ENCODE measurements around the gene BLACAT1. TPM values are rescaled to one million over a fixed set of nuclear protein-coding genes. Genes with fewer than 3 reads are reported as not detected.

Gene BLACAT1
- total RNA-seq, 1 experiment from 2014 or later, result not detected

GRCh38 chr1:205456868-205457745, 1.3 kb upstream of the BLACAT1 start:
- H3K4me3 ChIP-seq, result no peak overlapping the region
- no peak overlapping the region for H3K27ac ChIP-seq
- H3K9me3 ChIP-seq (replicated peaks), result no peaks in the 10 kb centered on the region
- DNase-seq (ENCODE audit: low read depth in 1 of 2, low spot score in 2 of 2), result no peak
- H3K36me3 ChIP-seq, result no peaks in the 10 kb centered on the region
- H3K27me3 ChIP-seq (replicated peaks), result peaks cover 70% of the 10 kb centered on the region
- H3K4me1 ChIP-seq (replicated peaks), result no peaks in the 10 kb centered on the region; the same call in 1 of the 2 replicates

- Histone ChIP-seq H3K4me3 (no peak overlapping the region), H3K27ac (no peak overlapping the region), H3K27me3 (replicated peaks) (peaks cover 74% of the 10 kb centered on the region), H3K36me3 (no peaks in the 10 kb centered on the region), H3K9me3 (replicated peaks) (no peaks in the 10 kb centered on the region), H3K4me1 (replicated peaks) (no peaks in the 10 kb centered on the region; the same call in 1 of the 2 replicates)
- no peak for DNase-seq (ENCODE audit: low read depth in 1 of 2, low spot score in 2 of 2)
Measured at GRCh38 chr1:205456383-205456867, 580 bp upstream of the BLACAT1 start.

GRCh38 chr1:205454903-205455335, 926 bp downstream of the BLACAT1 start:
- Histone ChIP-seq H3K27ac (no peak overlapping the region), H3K27me3 (replicated peaks) (peaks cover 80% of the 10 kb centered on the region), H3K4me3 (no peak overlapping the region), H3K4me1 (replicated peaks) (no peaks in the 10 kb centered on the region; the same call in 1 of the 2 replicates), H3K36me3 (no peaks in the 10 kb centered on the region), H3K9me3 (replicated peaks) (no peaks in the 10 kb centered on the region)
- no peak for DNase-seq (ENCODE audit: low read depth in 1 of 2, low spot score in 2 of 2)

- no peaks in the 10 kb centered on the region; the same call in 1 of the 2 replicates for H3K4me1 ChIP-seq (replicated peaks)
- H3K9me3 ChIP-seq (replicated peaks), result no peaks in the 10 kb centered on the region
- H3K4me3 ChIP-seq, result no peak overlapping the region
- DNase-seq (ENCODE audit: low read depth in 1 of 2, low spot score in 2 of 2), result no peak
- H3K27ac ChIP-seq, result no peak overlapping the region
- no peaks in the 10 kb centered on the region for H3K36me3 ChIP-seq
- H3K27me3 ChIP-seq (replicated peaks), result peaks cover 69% of the 10 kb centered on the region
Measured at GRCh38 chr1:205453466-205453865, 2.4 kb downstream of the BLACAT1 start.

GRCh38 chr1:205452933-205453332, 2.9 kb downstream of the BLACAT1 start:
- DNase-seq (ENCODE audit: low read depth in 1 of 2, low spot score in 2 of 2), result no peak
- Histone ChIP-seq H3K27me3 (replicated peaks) (peaks cover 64% of the 10 kb centered on the region), H3K36me3 (no peaks in the 10 kb centered on the region), H3K9me3 (replicated peaks) (no peaks in the 10 kb centered on the region), H3K27ac (no peak overlapping the region), H3K4me3 (no peak overlapping the region), H3K4me1 (replicated peaks) (no peaks in the 10 kb centered on the region; the same call in 1 of the 2 replicates)

- DNase-seq (ENCODE audit: low read depth in 1 of 2, low spot score in 2 of 2), result no peak
- no peak overlapping the region for H3K27ac ChIP-seq
- H3K27me3 ChIP-seq (replicated peaks), result peaks cover 58% of the 10 kb centered on the region
- H3K4me1 ChIP-seq (replicated peaks), result no peaks in the 10 kb centered on the region; the same call in 1 of the 2 replicates
- H3K4me3 ChIP-seq, result no peak overlapping the region
- no peaks in the 10 kb centered on the region for H3K36me3 ChIP-seq
- H3K9me3 ChIP-seq (replicated peaks), result no peaks in the 10 kb centered on the region
Measured at GRCh38 chr1:205452364-205452763, 3.5 kb downstream of the BLACAT1 start.

- H3K27me3 ChIP-seq (replicated peaks), result peaks cover 54% of the 10 kb centered on the region
Measured at GRCh38 chr1:205451759-205452164, 4.1 kb downstream of the BLACAT1 start.

GRCh38 chr1:205451202-205451601, 4.6 kb downstream of the BLACAT1 start:
- Histone ChIP-seq H3K4me3 (no peak overlapping the region), H3K27me3 (replicated peaks) (peaks cover 48% of the 10 kb centered on the region), H3K36me3 (no peaks in the 10 kb centered on the region), H3K4me1 (replicated peaks) (no peaks in the 10 kb centered on the region; the same call in 1 of the 2 replicates), H3K27ac (no peak overlapping the region), H3K9me3 (replicated peaks) (no peaks in the 10 kb centered on the region)
- no peak for DNase-seq (ENCODE audit: low read depth in 1 of 2, low spot score in 2 of 2)

More at GRCh38 chr1:205451759-205452164, 4.1 kb downstream of the BLACAT1 start:
- Histone ChIP-seq H3K36me3 (no peaks in the 10 kb centered on the region), H3K27ac (no peak overlapping the region), H3K4me3 (no peak overlapping the region), H3K9me3 (replicated peaks) (no peaks in the 10 kb centered on the region), H3K4me1 (replicated peaks) (no peaks in the 10 kb centered on the region; the same call in 1 of the 2 replicates)
- no peak for DNase-seq (ENCODE audit: low read depth in 1 of 2, low spot score in 2 of 2)

GRCh38 chr1:205450448-205450847, 5.4 kb downstream of the BLACAT1 start:
- Histone ChIP-seq H3K27me3 (replicated peaks) (peaks cover 41% of the 10 kb centered on the region), H3K36me3 (no peaks in the 10 kb centered on the region), H3K4me3 (no peak overlapping the region), H3K9me3 (replicated peaks) (no peaks in the 10 kb centered on the region), H3K4me1 (replicated peaks) (no peaks in the 10 kb centered on the region), H3K27ac (no peak overlapping the region)
- no peak for DNase-seq (ENCODE audit: low read depth in 1 of 2, low spot score in 2 of 2)

- Histone ChIP-seq H3K4me1 (replicated peaks) (no peaks in the 10 kb centered on the region), H3K36me3 (no peaks in the 10 kb centered on the region), H3K27me3 (replicated peaks) (peaks cover 35% of the 10 kb centered on the region), H3K27ac (no peak overlapping the region), H3K9me3 (replicated peaks) (no peaks in the 10 kb centered on the region), H3K4me3 (no peak overlapping the region)
- DNase-seq (ENCODE audit: low read depth in 1 of 2, low spot score in 2 of 2), result no peak
Measured at GRCh38 chr1:205449750-205450443, 5.9 kb downstream of the BLACAT1 start.

- no peak overlapping the region for H3K4me3 ChIP-seq
- peaks cover 29% of the 10 kb centered on the region for H3K27me3 ChIP-seq (replicated peaks)
- H3K27ac ChIP-seq, result no peak overlapping the region
- H3K9me3 ChIP-seq (replicated peaks), result no peaks in the 10 kb centered on the region
- no peaks in the 10 kb centered on the region for H3K4me1 ChIP-seq (replicated peaks)
- no peak for DNase-seq (ENCODE audit: low read depth in 1 of 2, low spot score in 2 of 2)
- no peaks in the 10 kb centered on the region for H3K36me3 ChIP-seq
Measured at GRCh38 chr1:205449254-205449749, 6.5 kb downstream of the BLACAT1 start.

- no peak for DNase-seq (ENCODE audit: low read depth in 1 of 2, low spot score in 2 of 2)
- peaks cover 25% of the 10 kb centered on the region for H3K27me3 ChIP-seq (replicated peaks)
- H3K4me3 ChIP-seq, result no peak overlapping the region
- H3K4me1 ChIP-seq (replicated peaks), result no peaks in the 10 kb centered on the region
- no peak overlapping the region for H3K27ac ChIP-seq
- no peaks in the 10 kb centered on the region for H3K36me3 ChIP-seq
- no peaks in the 10 kb centered on the region for H3K9me3 ChIP-seq (replicated peaks)
Measured at GRCh38 chr1:205448540-205449253, 7.1 kb downstream of the BLACAT1 start.

Data from SJSA1 (cell line).